Stimulated activated CD8-positive, alpha-beta memory T cell treated with anti-CD3 and anti-CD28 coated beads, Interleukin-12 subunit alpha, Interleukin-12 subunit beta, amount 100 ng/mL, for 24 hours (primary cell): ENCODE measurements around the gene PDE9A.
"Not testable (repeated sequence)": the region's sequence is repeated elsewhere in the genome, so short reads cannot be mapped to it uniquely, and the experiment has no call there.

Experiments
- DNase-seq: peaks from one replicate; pipeline ENCODE4 v3.0.0-alpha.2; 2020; ENCODE audit errors: extremely low read depth

PDE9A gene

GRCh38 chr21:42653231-42654061, at the start of gene PDE9A:
PDE9A (plus strand) TSS chr21:42653621; CDS start chr21:42653815, 194 bp downstream.
- no peak for DNase-seq

GRCh38 chr21:42607102-42607501, 46.3 kb upstream of the PDE9A start:
- no peak for DNase-seq

GRCh38 chr21:42607525-42608102, 45.8 kb upstream of the PDE9A start:
- DNase-seq, result no peak

- no peak for DNase-seq
Measured at GRCh38 chr21:42608446-42608845, 45.0 kb upstream of the PDE9A start.

GRCh38 chr21:42609811-42610210, 43.6 kb upstream of the PDE9A start:
- no peak for DNase-seq

GRCh38 chr21:42611852-42612251, 41.6 kb upstream of the PDE9A start:
- no peak for DNase-seq

GRCh38 chr21:42612390-42612789, 41.0 kb upstream of the PDE9A start:
- no peak for DNase-seq

- no peak for DNase-seq
Measured at GRCh38 chr21:42613756-42614155, 39.7 kb upstream of the PDE9A start.

- no peak for DNase-seq
Measured at GRCh38 chr21:42614396-42614795, 39.0 kb upstream of the PDE9A start.

- peak; percentile 9 for DNase-seq
Measured at GRCh38 chr21:42614811-42615351, 38.5 kb upstream of the PDE9A start.

GRCh38 chr21:42615377-42615776, 38.0 kb upstream of the PDE9A start:
- DNase-seq, result not testable (repeated sequence)

- DNase-seq, result no peak
Measured at GRCh38 chr21:42615924-42616323, 37.5 kb upstream of the PDE9A start.

- no peak for DNase-seq
Measured at GRCh38 chr21:42616446-42616845, 37.0 kb upstream of the PDE9A start.

- DNase-seq, result no peak
Measured at GRCh38 chr21:42616941-42617340, 36.5 kb upstream of the PDE9A start.

- no peak for DNase-seq
Measured at GRCh38 chr21:42617486-42617885, 35.9 kb upstream of the PDE9A start.

GRCh38 chr21:42618707-42619102, 34.7 kb upstream of the PDE9A start:
- no peak for DNase-seq

GRCh38 chr21:42619166-42619565, 34.3 kb upstream of the PDE9A start:
- no peak for DNase-seq

- no peak for DNase-seq
Measured at GRCh38 chr21:42619841-42620240, 33.6 kb upstream of the PDE9A start.

- DNase-seq, result no peak
Measured at GRCh38 chr21:42621166-42621818, 32.1 kb upstream of the PDE9A start.

GRCh38 chr21:42621819-42622177, 31.6 kb upstream of the PDE9A start:
- no peak for DNase-seq

- no peak for DNase-seq
Measured at GRCh38 chr21:42622284-42622683, 31.1 kb upstream of the PDE9A start.

- DNase-seq, result no peak
Measured at GRCh38 chr21:42623694-42624093, 29.7 kb upstream of the PDE9A start.
